ENCODE results near the gene ATL3.
A peak's percentile ranks its signal among the peaks of the same experiment; 100 is the strongest.

GRCh38 chr11:63639199-63639832, 31.9 kb downstream of the ATL3 start:
- TF ChIP-seq EZH2 (IDR thresholded peaks at IDR 0.05; ENCODE audit: borderline replicate concordance, low read depth, low read length, poor library complexity, severe bottlenecking) (no peak), CTCF (conservative IDR thresholded peaks at IDR 0.05; ENCODE audit: low read depth, low read length) (peak; percentile 61; the same call in 1 of the 2 replicates)
